Stimulated activated CD4-positive, alpha-beta T cell treated with anti-CD3 and anti-CD28 coated beads, Interleukin-4, amount 100 ng/mL, for 24 hours (primary cell): ENCODE data around the gene HHAT.

ENCODE experiments used
- DNase-seq: peaks from one replicate; pipeline ENCODE4 v3.0.0-alpha.2; 2020

The HHAT gene

DNA sequence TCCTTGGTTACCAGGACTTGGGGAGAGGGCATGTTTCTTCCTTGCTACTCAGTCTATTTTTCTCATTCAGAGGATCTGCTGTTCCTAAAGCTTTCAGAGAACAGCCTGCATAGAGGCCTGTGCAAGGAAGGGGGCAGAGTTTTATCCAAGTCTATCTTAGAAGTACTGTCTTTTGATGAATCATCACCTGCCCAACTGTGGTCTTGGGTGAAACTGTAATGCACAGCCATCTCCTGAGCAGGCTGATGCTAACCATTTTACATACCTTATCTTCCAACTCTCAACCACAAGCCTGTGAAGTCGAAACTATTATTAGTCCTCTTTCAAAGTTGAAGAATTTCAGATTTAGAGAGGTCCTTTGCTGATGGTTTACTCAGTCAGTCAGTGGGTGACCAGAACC is 368.0 kb downstream of the HHAT start:
- no peak for DNase-seq

DNA sequence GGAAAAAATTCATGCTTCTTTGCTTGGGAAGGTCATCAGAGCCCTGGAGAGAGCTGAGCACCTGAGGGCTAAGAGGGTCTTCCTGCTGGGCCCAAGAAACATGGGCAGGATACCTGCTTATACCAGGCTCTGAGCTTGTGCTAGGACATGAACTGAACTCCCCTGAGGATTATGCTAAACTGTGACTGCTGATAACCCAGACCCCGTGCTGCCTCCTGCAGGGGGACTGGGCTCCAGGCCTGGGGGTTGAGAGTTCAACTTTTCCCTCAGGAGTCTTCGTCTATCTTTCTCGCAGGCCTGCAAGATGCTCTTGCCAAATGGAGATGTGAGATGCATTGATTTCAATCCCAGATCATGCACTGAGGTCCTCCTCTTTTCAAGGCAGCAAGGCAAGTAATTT is 368.5 kb downstream of the HHAT start:
- no peak for DNase-seq

DNA sequence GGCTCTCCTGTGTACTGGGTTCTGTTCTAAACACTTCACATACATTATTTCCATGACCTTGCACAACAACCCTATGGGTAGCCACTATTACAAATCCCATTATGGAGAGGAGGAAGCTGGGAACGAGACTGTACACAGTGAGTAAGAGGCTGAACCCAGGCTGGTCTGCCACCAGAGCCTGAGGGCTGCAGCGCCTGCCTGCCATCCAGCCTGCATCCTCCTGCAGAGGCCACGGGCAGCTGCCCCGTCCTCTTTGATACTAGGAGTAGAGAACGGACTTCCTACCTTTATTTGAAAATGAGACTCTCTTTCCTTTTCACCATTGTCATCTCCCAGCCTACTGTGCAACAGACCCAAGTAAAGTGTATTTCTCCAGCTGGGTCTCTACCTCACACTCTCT is 370.0 kb downstream of the HHAT start:
- no peak for DNase-seq

DNA sequence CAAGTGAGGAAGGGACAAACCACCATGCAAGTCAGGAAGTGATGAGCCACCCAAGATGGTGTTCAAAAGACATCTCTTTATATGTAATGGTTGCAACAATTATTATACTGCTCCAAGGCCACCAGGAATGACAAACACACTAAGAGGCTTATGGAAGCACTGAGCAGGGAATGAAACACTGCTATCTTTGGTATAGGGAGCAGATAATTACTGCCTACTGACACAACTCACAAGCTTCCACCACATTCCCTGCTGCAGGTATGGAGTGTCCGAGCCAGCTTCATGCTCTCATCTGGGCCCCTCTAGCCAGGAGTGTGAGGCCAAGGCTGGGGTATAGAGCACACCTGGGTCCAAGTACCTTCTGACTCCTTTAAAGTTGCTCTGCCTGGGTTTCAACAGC is 371.4 kb downstream of the HHAT start:
- DNase-seq: no peak

DNA sequence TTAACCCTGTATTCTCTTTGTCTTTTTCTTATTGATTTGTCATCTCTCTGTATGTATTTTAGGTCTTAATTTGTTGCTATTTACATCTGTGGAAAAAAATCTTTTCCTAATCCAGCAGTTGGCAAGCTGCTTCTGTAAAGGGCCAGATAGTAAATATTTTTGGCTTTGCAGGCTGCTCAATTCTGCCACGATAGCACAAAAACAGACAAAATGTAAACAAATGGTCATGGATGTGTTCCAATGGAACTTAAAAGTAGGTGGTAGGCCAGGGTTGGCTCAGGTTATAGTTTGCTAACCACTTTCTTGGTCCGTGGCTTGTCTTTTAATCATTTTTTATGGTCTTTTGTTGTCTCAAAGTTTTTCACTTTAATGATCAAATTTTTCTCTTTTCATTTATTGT is 371.8 kb downstream of the HHAT start:
- DNase-seq: no peak

DNA sequence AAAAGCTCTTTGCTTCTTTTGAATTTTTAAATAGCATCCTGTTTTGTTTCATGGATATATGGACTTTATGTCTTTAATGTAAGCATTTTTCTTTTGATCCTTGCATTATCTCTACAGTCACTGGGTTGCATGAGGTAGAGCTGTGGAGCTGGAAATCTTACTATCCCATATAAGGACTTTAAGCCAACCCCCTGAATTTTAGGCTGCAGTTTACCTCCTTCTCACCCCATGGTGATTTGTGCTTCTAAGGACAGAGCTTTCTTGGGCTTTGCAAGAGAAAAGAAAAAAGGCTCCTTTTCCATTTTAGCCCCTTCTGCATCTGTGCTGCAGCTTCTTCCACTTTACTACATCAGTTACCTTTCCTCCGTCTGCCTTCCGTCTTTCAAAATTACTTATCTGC is 373.8 kb downstream of the HHAT start:
- DNase-seq: no peak

DNA sequence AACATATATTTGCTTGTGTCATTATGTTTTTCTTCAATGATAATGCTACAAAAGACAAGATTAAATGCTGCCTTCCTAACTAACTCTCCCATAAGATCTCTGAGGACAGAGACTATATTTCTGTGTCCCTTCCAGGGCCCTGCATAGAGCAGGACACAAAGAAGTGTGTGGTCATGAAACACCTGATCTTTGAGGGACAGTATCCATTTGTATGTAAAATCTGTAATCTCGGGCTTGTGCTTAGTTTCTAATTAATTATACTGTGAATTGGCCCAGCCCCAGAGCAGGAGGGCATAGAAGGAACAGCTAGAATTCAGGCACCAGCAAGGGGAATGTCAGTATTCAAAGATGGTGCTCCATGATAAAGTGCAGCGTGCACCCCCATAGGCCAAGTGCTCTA is 374.9 kb downstream of the HHAT start:
- no peak for DNase-seq

DNA sequence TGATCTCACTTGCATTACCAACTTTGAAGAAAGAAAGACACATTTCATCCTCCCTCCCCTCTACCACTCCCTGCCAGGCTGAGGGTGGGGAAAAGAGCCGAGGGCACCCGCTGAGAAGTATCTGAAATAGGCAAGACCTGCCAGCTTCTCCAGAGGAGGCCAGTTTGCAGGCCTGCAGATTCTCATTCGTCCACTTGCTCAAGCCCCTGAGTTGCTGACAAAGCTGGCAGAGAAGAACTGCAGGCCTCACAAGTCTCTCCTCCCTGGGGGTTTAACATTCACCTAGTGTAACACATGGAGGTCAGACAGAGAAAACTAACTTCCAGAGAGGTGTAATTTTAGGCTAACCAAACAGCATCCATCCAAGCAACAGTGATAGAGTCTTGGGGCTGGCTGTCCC is 376.4 kb downstream of the HHAT start:
- no peak for DNase-seq

DNA sequence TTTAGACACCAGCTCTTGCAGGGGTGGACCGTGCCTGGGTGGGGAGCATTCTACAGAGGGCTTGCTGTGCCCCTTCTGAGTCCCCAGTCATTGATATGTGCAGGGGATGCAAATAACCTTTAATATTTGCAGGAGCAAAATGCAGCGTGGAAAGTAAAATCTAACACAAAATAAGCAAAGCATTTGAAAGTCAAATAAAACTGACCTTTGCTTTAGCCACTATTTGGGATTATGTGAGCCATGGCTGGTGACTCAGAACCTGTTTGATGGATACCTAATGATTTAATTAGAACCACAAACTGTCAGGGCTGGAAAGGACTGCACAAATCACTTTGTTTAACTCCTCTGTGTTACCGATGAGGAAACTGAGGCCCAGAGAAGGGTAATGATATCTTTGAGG is 377.5 kb downstream of the HHAT start:
- DNase-seq: no peak

DNA sequence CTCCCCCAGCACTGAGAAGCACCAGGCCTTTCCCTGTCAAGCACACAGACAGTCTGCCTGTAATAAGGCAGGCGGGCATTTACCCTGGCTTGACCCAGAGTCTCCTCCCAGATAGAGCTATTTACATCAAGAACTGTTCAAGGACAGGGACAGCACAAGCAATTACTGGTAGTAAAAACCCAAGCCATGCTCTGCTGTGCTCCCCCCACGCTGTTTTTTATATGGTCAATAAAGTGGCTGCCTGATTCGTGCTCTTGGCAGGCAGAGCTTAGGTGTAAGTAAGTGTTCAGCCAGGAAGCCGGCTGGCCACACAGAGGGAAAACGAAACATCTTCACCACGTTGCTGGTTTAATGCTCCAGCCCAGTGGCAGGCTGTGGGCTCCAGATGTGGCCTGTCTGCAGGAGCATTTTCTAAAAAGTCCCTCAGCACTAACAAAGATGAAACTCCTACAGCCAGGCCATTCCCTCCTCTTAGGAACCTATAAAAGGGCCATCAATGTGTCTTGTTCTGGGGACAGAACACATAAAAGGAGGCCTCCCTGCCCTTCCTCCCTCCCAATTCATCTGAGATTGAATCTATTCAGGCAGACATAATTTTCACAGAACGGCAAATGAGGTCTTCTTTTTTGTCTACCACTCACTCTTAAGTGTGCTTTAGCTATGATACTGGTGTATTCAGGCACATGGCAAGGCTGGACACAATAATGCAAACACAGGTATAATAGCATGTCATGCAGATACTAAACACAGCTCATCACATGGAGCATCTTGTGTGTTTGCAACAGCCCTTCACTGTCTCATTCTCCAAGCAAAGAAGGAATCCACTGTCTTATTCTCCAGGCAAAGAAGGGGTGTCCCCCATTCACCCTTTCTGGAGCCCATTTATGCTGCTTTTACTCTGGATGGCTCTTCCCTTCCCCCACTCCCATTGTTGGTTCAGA is 378.9 kb downstream of the HHAT start:
- no peak for DNase-seq

DNA sequence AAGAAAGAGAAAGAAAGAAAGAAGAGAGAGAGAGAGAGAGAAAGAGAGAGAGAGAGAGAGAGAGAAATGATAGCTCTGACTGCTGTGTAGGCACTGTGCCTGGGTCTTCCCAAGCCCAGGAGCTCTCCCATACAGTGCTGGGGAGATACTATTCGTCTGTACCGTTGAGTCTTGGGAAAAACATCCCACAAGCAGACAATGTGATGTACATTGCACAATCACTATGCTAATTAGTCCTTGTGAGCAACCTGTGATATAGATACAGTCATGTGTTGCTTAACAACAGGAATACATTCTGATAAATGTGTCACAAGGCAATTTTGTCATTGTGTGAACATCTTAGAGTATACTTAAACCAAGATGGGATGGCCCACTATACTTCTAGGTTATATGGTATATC is 381.0 kb downstream of the HHAT start:
- DNase-seq: no peak

DNA sequence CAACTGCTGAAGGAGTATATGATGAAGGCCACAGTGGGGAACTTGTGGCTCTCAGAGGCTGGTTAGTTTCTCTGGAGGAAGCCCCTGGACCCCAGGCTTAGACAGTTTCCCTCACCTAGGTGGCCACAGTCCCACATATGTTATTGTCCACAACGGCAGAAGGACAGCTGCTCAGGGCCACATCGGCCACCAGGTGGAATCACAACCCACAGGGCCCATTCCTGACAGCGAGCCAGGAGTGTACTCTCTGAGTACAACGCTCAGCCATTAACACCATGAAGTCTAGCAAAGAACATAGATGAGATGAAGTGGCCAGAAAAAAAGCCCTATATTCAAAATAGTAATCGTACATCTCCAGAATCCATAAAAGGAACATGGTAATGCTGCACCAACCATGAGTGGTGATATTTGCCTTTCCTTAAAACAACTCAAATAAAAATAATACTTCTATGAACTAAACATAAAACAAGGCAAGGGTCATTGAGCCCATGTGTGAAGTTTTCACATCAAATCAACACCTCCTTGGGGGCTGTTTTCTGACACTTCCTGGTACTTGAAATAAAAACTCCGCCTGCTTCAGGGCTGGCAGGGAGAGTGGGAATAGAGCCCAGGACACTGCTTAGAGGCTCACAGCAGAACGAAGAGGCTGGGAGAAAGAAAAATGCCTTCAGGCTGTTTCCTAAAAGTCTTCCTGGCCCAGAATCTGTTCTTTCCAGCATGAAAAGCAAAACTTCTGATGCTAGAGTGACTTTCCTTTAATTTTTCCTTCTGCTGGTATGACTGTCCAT is 383.3 kb downstream of the HHAT start:
- no peak for DNase-seq

DNA sequence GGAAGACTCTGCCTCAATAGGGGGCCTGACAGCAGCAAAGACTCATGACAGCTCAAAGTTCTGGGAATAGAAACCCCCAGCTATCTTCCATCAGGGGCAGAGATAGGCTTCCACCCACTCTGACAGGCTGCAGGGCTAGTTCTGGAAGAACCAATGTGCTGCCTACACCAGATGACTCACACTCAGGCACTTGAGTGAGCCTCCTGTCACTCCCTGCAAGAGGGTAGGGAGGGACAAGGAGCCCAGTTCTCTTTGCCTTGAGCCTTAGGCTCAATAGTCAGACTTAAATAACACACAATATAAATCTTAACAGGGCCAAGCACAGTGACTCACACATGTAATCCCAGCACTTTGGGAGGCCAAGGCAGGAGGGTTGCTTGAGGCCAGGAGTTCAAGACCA is 386.4 kb downstream of the HHAT start:
- no peak for DNase-seq

DNA sequence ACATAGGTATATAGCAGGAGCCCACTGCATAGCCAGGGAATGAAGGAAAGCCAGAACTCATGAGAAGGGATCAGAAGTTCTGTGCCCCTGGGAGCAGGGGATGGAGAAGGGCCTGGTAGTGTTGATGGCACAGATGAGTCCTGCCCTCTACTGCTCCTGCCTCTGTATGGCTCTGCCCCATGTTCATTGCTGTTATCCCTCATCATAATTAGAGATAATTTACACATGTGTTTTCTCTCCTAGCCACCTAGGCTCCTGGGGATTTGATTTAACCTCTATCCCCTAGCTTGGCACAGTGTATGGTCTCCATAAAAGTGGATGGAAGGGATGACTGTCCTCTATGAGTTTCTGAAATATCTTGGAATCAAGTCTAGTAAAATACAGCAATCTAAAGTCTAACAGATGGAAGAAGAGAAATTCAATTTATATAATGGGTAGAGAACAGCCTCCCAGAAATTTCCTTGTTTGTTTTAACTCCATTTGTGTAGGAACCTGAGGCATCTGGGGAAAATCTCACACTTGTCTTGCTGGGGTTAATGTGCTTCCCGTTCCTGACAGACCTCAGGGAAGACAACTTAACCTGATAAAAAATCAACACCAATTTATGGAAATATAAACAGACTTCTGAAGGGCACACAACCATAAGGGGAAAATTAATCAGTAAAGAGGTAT is 393.8 kb downstream of the HHAT start:
- no peak for DNase-seq

DNA sequence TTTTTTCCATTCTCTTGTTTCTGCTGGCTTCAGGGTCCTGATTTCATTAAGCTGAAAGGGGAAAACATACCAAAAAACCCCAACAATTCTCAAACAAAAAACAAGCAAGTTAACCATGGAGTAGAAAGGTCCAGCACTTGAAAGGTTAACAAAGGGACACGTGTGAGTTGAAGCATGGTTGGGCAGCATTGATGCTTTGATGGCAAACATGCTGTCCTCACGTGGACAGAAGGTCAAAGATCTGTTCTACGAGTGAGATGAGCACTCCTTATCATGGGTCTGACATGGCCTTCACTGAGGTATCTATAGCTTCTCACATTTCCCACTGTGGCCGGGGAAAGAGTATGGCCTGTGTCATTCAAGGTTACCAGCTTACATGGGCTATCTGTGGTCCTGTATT is 394.9 kb downstream of the HHAT start:
- DNase-seq: no peak

DNA sequence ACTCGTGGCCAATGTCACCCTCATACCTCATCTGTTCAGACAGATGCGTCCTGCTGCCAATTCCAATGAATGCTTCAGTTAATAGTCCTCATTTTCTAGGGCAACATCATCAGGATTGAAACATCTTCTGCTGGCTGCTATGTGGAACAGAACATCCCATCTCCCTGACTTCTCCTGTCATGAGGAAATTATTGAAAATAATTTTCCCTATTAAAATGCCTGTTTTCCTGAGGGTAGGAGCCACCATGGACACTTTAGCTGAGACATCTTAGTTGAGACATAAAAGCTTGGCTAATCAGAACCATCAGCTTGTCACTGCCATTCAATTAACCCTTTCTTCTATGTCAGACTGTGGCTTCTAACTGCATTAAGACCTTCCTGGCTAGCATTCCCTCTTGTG is 396.1 kb downstream of the HHAT start:
- no peak for DNase-seq
